OCI-LY1 (cell line): ENCODE results near the gene CC2D2B.

Experiments
- EZH2 ChIP-seq: fragments of 200-600 bp; sonication (generic), shearing (Covaris generic); IDR thresholded peaks from 2 replicates; pipeline ENCODE4 v1.8.0; 2017; ENCODE audit warnings: borderline replicate concordance, mixed run types, mild to moderate bottlenecking, antibody characterized with exemption, low read length, moderate library complexity, mixed read lengths
- TF ChIP-seq, protein P1 (sequence below): fragments of 200-600 bp; sonication (generic), shearing (Covaris generic); IDR thresholded peaks from 2 replicates; pipeline ENCODE4 v1.5.1; 2017; ENCODE audit warnings: mild to moderate bottlenecking, antibody characterized with exemption, low read length, moderate library complexity, mixed read lengths

DNA sequence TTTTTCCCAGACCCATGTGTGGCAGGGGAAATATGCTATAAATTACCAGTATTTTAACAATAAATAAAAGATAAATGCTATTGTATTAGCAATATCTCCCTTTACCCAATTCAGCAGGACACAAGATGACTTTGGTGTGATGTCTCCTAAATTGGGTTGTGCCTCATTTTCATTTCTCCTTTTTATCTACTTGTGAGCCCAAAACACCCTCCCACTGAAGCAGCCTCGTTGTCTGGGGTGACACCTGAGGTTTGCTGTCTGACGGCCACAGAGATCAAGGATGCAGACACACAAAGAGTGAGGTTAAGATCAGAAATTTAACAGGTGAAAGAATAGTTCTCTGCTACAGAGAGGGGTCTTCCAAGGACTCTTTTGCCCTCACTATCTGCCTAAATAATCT is 27.1 kb upstream of the CC2D2B start:
- TF ChIP-seq, protein P1, sequence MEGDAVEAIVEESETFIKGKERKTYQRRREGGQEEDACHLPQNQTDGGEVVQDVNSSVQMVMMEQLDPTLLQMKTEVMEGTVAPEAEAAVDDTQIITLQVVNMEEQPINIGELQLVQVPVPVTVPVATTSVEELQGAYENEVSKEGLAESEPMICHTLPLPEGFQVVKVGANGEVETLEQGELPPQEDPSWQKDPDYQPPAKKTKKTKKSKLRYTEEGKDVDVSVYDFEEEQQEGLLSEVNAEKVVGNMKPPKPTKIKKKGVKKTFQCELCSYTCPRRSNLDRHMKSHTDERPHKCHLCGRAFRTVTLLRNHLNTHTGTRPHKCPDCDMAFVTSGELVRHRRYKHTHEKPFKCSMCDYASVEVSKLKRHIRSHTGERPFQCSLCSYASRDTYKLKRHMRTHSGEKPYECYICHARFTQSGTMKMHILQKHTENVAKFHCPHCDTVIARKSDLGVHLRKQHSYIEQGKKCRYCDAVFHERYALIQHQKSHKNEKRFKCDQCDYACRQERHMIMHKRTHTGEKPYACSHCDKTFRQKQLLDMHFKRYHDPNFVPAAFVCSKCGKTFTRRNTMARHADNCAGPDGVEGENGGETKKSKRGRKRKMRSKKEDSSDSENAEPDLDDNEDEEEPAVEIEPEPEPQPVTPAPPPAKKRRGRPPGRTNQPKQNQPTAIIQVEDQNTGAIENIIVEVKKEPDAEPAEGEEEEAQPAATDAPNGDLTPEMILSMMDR: no peak
- no peak for TF ChIP-seq EZH2
